ENCODE results near the gene SSTR1.

DNA sequence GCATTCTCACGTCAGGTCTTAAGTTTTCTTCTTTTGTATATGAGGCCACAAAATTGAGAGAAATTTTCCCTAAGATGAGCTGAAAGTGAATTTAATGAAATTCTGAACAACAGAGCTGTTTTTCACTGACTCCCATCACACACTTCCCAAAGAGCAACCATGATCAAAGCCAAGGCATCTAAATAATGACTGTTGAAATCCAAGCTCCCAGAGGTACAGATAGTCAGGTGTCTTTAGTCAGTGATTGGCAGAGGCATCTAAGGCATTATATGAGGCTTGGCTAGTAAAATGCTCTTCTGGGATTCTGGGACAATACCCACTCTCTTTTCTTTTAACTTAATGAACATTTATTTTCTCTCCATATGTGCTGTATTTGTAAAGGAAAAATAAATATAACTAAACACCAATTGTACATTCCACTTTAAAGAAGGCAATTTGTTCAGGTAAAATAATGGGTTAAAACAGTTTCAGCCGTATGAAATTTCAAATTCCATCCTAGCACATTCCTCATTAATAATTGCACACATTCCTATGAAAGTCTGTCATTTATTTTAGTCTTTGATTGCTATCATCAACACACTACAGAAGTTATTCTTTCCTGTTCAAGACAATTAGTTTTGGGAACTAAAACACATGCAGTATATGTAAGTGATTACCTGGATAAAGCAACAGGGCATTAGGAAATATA, 871 bp upstream of the SSTR1 start:
- no peak for TF ChIP-seq POLR2A (IDR thresholded peaks at IDR 0.05)
- TF ChIP-seq, protein P1, sequence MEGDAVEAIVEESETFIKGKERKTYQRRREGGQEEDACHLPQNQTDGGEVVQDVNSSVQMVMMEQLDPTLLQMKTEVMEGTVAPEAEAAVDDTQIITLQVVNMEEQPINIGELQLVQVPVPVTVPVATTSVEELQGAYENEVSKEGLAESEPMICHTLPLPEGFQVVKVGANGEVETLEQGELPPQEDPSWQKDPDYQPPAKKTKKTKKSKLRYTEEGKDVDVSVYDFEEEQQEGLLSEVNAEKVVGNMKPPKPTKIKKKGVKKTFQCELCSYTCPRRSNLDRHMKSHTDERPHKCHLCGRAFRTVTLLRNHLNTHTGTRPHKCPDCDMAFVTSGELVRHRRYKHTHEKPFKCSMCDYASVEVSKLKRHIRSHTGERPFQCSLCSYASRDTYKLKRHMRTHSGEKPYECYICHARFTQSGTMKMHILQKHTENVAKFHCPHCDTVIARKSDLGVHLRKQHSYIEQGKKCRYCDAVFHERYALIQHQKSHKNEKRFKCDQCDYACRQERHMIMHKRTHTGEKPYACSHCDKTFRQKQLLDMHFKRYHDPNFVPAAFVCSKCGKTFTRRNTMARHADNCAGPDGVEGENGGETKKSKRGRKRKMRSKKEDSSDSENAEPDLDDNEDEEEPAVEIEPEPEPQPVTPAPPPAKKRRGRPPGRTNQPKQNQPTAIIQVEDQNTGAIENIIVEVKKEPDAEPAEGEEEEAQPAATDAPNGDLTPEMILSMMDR (IDR thresholded peaks at IDR 0.05), result no peak

All from tibial nerve (tissue), 3 donors.